GM23248 (cell line): ENCODE data around the gene OR56A3. TPM values are rescaled to one million over a fixed set of nuclear protein-coding genes. Genes with fewer than 3 reads are reported as not detected.

Experiments used
- DNase-seq: peaks from one replicate; pipeline ENCODE4 v3.0.0-alpha.2; 2015
- H2AFZ ChIP-seq: fragments of 200-600 bp; sonication (generic); 2 replicates; pipeline ENCODE4 v1.6.1; 2016; ENCODE audit warnings: antibody characterized with exemption
- H3F3A ChIP-seq: fragments of 200-600 bp; sonication (generic); 2 replicates; pipeline ENCODE4 v1.6.1; 2016; ENCODE audit warnings: mild to moderate bottlenecking, antibody characterized with exemption, mixed run types; ENCODE audit not compliant: insufficient read depth
- H3K27ac ChIP-seq: fragments of 200-600 bp; sonication (generic); 2 replicates; pipeline ENCODE4 v1.5.1; 2016; ENCODE audit warnings: mild to moderate bottlenecking
- H3K27me3 ChIP-seq: fragments of 200-600 bp; sonication (generic); replicated peaks from 2 replicates; pipeline ENCODE4 v1.6.1; 2016; ENCODE audit warnings: mild to moderate bottlenecking; ENCODE audit not compliant: insufficient read depth
- H3K36me3 ChIP-seq: fragments of 200-600 bp; sonication (generic); 2 replicates; pipeline ENCODE4 v1.6.1; 2016; ENCODE audit warnings: low read depth, mild to moderate bottlenecking
- H3K4me1 ChIP-seq: fragments of 200-600 bp; sonication (generic); 2 replicates; pipeline ENCODE4 v1.6.1; 2016; ENCODE audit warnings: mild to moderate bottlenecking; ENCODE audit not compliant: insufficient read depth
- H3K4me2 ChIP-seq: fragments of 200-600 bp; sonication (generic); one replicate; pipeline ENCODE4 v1.6.1; 2016; ENCODE audit warnings: mild to moderate bottlenecking; ENCODE audit not compliant: unreplicated experiment
- H3K4me3 ChIP-seq: fragments of 200-600 bp; sonication (generic); 2 replicates; pipeline ENCODE4 v1.5.1; 2016; ENCODE audit warnings: mild to moderate bottlenecking
- H3K79me2 ChIP-seq: fragments of 200-600 bp; sonication (generic); 2 replicates; pipeline ENCODE4 v1.6.1; 2016; ENCODE audit warnings: mild to moderate bottlenecking; ENCODE audit not compliant: insufficient read depth
- H3K9ac ChIP-seq: fragments of 200-600 bp; sonication (generic); 2 replicates; pipeline ENCODE4 v1.6.1; 2016; ENCODE audit warnings: mild to moderate bottlenecking
- H3K9me2 ChIP-seq: fragments of 200-600 bp; sonication (generic); 2 replicates; pipeline ENCODE4 v1.6.1; 2016; ENCODE audit warnings: mixed run types, mild to moderate bottlenecking, moderate library complexity; ENCODE audit not compliant: insufficient read depth
- H3K9me3 ChIP-seq: fragments of 200-600 bp; sonication (generic); one replicate; pipeline ENCODE4 v1.6.1; 2017; ENCODE audit warnings: low read depth
- H4K20me1 ChIP-seq: fragments of 200-600 bp; sonication (generic); 2 replicates; pipeline ENCODE4 v1.6.0; 2016; ENCODE audit not compliant: insufficient read depth
- EZH2 ChIP-seq: fragments of 200-600 bp; sonication (generic); IDR thresholded peaks from 2 replicates; pipeline ENCODE4 v1.6.1; 2018; ENCODE audit warnings: antibody characterized with exemption, mild to moderate bottlenecking; ENCODE audit not compliant: insufficient read depth, poor library complexity, severe bottlenecking
- EZH2phosphoT487 ChIP-seq: fragments of 200-600 bp; sonication (generic); IDR thresholded peaks from 2 replicates; pipeline ENCODE4 v1.6.1; 2018; ENCODE audit warnings: antibody characterized with exemption, moderate library complexity, mild to moderate bottlenecking, low read depth; ENCODE audit not compliant: insufficient read depth
- WGBS, 2 experiments: methylation state at CpG; one replicate each; pipeline ENCODE4 v1.1.6; 2015 to 2017; ENCODE audit warnings: low lambda C conversion rate in 2 of 2, low coverage in 1 of 2; ENCODE audit errors: missing lambda C conversion rate in 2 of 2; 5-methylcytosine and 5-hydroxymethylcytosine counted together
- in situ Hi-C: fragments of 300-500 bp; cut with MboI; formaldehyde crosslinking; loops from 2 replicates; pipeline ENCODE4 v1.15.0; 2020
- polyA plus RNA-seq: library from polyadenylated mRNA; unstranded; fragments of >200 nt; fragmentation: Nextera tagmentation; extraction: Ambion mirVana; gene quantifications from 2 replicates; pipeline ENCODE4 v1.2.1, GENCODE V29; 2016
- total RNA-seq: library from RNA; depleted of rRNA; stranded (reverse); fragments of >200 nt; shearing (Covaris generic); gene quantifications from 2 replicates; pipeline ENCODE4 v1.2.3, GENCODE V29; 2014

The OR56A3 gene
- total and polyA plus RNA-seq, 2 experiments from 2014 or later = not detected

GRCh38 chr11:5929571-5930368 is 12.3 kb upstream of the OR56A3 start:
- Histone ChIP-seq H3K9me2 (no peaks in the 10 kb centered on the region), H3K27me3 (no peaks in the 10 kb centered on the region), H3K9ac (no peak overlapping the region), H3K9me3 (no peaks in the 10 kb centered on the region), H2AFZ (no peak overlapping the region), H3F3A (no peaks in the 10 kb centered on the region), H3K36me3 (no peaks in the 10 kb centered on the region), H4K20me1 (no peaks in the 10 kb centered on the region), H3K79me2 (no peaks in the 10 kb centered on the region), H3K27ac (no peak overlapping the region), H3K4me1 (no peaks in the 10 kb centered on the region), H3K4me3 (no peak overlapping the region), H3K4me2 (no peak overlapping the region)
- WGBS, 2 experiments = 55 to 58% methylated on average over 31 of the region's 31 CpGs
- no peak for DNase-seq
- TF ChIP-seq EZH2 (no peak), EZH2phosphoT487 (no peak)
- in situ Hi-C loops = no loop called here

GRCh38 chr11:5930614-5931013 is 11.4 kb upstream of the OR56A3 start:
- no peak for DNase-seq

DNA sequence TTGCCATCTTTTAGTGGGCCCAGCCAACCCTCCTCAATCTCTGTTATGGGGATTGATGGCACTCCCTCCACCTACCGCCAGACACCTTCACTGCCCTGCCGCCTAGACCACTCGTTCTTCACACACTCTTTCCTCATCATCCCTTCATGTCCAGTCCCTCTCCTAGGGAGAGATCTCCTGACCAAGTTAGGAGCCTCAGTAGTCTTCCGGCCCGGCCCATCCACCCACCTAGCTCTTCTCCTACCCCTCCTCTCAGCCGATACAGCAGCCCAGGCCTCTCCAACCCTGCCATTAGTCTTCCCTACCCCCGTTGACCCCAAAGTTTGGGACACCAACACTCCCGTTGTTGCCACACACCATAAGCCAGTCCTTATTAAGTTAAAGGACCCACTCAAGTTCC is 11.0 kb upstream of the OR56A3 start:
- H3K9me2 ChIP-seq = no peaks in the 10 kb centered on the region
- no peak for DNase-seq
- H3K9me3 ChIP-seq = no peaks in the 10 kb centered on the region
- H3K4me3 ChIP-seq = no peak overlapping the region
- no peak for TF ChIP-seq EZH2
- TF ChIP-seq EZH2phosphoT487 = no peak
- no peaks in the 10 kb centered on the region for H3F3A ChIP-seq
- H3K36me3 ChIP-seq = no peaks in the 10 kb centered on the region
- no peaks in the 10 kb centered on the region for H3K27me3 ChIP-seq
- H4K20me1 ChIP-seq = no peaks in the 10 kb centered on the region
- no peak overlapping the region for H2AFZ ChIP-seq
- H3K4me2 ChIP-seq = no peak overlapping the region
- H3K4me1 ChIP-seq = no peaks in the 10 kb centered on the region
- in situ Hi-C loops = no loop called here
- no peak overlapping the region for H3K9ac ChIP-seq
- H3K27ac ChIP-seq = no peak overlapping the region
- H3K79me2 ChIP-seq = no peaks in the 10 kb centered on the region
- WGBS, 2 experiments = 37 to 46% methylated on average over 8 of the region's 8 CpGs

More at GRCh38 chr11:5930614-5931013, 11.4 kb upstream of the OR56A3 start:
- no peaks in the 10 kb centered on the region for H3K4me1 ChIP-seq
- H2AFZ ChIP-seq = no peak overlapping the region
- no peak overlapping the region for H3K4me2 ChIP-seq
- no peaks in the 10 kb centered on the region for H4K20me1 ChIP-seq
- H3K27ac ChIP-seq = no peak overlapping the region
- no peaks in the 10 kb centered on the region for H3K79me2 ChIP-seq
- H3K9me3 ChIP-seq = no peaks in the 10 kb centered on the region
- no peaks in the 10 kb centered on the region for H3K27me3 ChIP-seq
- no peaks in the 10 kb centered on the region for H3F3A ChIP-seq
- 57 to 58% methylated on average over 18 to 19 of the region's 19 CpGs for WGBS, 2 experiments
- H3K4me3 ChIP-seq = no peak overlapping the region
- no peaks in the 10 kb centered on the region for H3K9me2 ChIP-seq
- H3K9ac ChIP-seq = no peak overlapping the region
- TF ChIP-seq EZH2 = no peak
- TF ChIP-seq EZH2phosphoT487 = no peak
- in situ Hi-C loops = no loop called here
- no peaks in the 10 kb centered on the region for H3K36me3 ChIP-seq

DNA sequence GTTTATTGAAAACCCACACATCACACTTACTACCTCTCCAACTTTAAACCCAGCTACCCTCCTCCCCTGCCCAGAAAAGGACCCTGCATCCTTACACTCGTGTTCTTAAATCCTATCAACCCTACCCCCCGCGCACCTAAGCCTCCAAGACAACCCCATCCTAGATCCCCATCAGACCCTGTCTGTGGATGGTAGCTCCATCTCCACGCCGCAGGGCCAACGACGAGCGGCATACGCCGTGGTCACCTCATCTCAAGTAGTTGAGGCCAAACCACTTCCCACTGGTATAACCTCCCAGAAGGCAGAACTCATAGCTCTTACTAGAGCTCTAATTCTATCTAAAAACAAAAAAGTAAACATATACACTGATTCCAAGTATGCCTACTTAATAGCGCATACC is 9.4 kb upstream of the OR56A3 start:
- no peaks in the 10 kb centered on the region for H3K9me3 ChIP-seq

More for the DNA sequence above, 9.4 kb upstream of the OR56A3 start:
- H3K36me3 ChIP-seq = no peaks in the 10 kb centered on the region
- no peaks in the 10 kb centered on the region for H3F3A ChIP-seq
- no peaks in the 10 kb centered on the region for H3K9me2 ChIP-seq
- TF ChIP-seq EZH2 (no peak), EZH2phosphoT487 (no peak)
- H3K9ac ChIP-seq = no peak overlapping the region
- no peak overlapping the region for H3K4me3 ChIP-seq
- no peak overlapping the region for H2AFZ ChIP-seq
- in situ Hi-C loops = no loop called here
- H3K4me2 ChIP-seq = no peak overlapping the region
- WGBS, 2 experiments = 73 to 80% methylated on average over 11 of the region's 11 CpGs
- no peaks in the 10 kb centered on the region for H3K4me1 ChIP-seq
- H3K27ac ChIP-seq = no peak overlapping the region
- H3K79me2 ChIP-seq = no peaks in the 10 kb centered on the region
- no peak for DNase-seq
- no peaks in the 10 kb centered on the region for H4K20me1 ChIP-seq
- no peaks in the 10 kb centered on the region for H3K27me3 ChIP-seq
